Central memory CD8-positive, alpha-beta T cell (primary cell): ENCODE data around the gene XAGE3.
A peak's percentile ranks its signal among the peaks of the same experiment; 100 is the strongest.
"Not testable (repeated sequence)": the region's sequence is repeated elsewhere in the genome, so short reads cannot be mapped to it uniquely, and the experiment has no call there.

Experiments used
- ATAC-seq: fragments of 150-1000 bp; cut with Tn5 transposase; replicated peaks from 2 replicates; pipeline ENCODE4 v1.10.0; 2022; ENCODE audit warnings: mild to moderate bottlenecking, moderate FRiP score, moderate number of reproducible peaks; ENCODE audit not compliant: poor library complexity, severe bottlenecking; ENCODE audit errors: extremely low read depth
- DNase-seq, 2 donors: peaks; one replicate each; pipeline ENCODE4 v3.0.0; 2021; ENCODE audit warnings: low spot score in 2 of 2
- H3K27ac Mint-ChIP-seq: one replicate; pipeline ENCODE4 v1.8.0; 2022; ENCODE audit warnings: low read depth, mild to moderate bottlenecking, moderate library complexity, mixed read lengths
- H3K27me3 Mint-ChIP-seq: one replicate; pipeline ENCODE4 v1.8.0; 2022; ENCODE audit warnings: mixed read lengths
- H3K36me3 Mint-ChIP-seq: one replicate; pipeline ENCODE4 v1.8.0; 2022; ENCODE audit warnings: mild to moderate bottlenecking, moderate library complexity, mixed read lengths; ENCODE audit not compliant: insufficient read depth
- H3K4me1 Mint-ChIP-seq: one replicate; pipeline ENCODE4 v1.8.0; 2022; ENCODE audit warnings: mixed read lengths
- H3K4me3 Mint-ChIP-seq: one replicate; pipeline ENCODE4 v1.8.0; 2022; ENCODE audit warnings: mild to moderate bottlenecking, moderate library complexity, mixed read lengths
- H3K9me3 Mint-ChIP-seq: one replicate; pipeline ENCODE4 v1.8.0; 2022; ENCODE audit warnings: mixed read lengths

The XAGE3 gene

GRCh38 chrX:52876386-52876785 lies 8.5 kb upstream of the XAGE3 start:
- peaks cover 12% of the 10 kb centered on the region for H3K27me3 Mint-ChIP-seq

GRCh38 chrX:52875436-52875835 lies 7.6 kb upstream of the XAGE3 start:
- H3K4me3 Mint-ChIP-seq, DNase-seq, H3K36me3 Mint-ChIP-seq, H3K9me3 Mint-ChIP-seq, H3K27ac Mint-ChIP-seq, H3K4me1 Mint-ChIP-seq, ATAC-seq: not testable (repeated sequence)
- H3K27me3 Mint-ChIP-seq = peaks cover 12% of the 10 kb centered on the region

More at GRCh38 chrX:52876386-52876785, 8.5 kb upstream of the XAGE3 start:
- not testable (repeated sequence) for H3K27ac Mint-ChIP-seq, DNase-seq, H3K36me3 Mint-ChIP-seq, H3K4me1 Mint-ChIP-seq, H3K4me3 Mint-ChIP-seq, H3K9me3 Mint-ChIP-seq, ATAC-seq

GRCh38 chrX:52874661-52875060 lies 6.8 kb upstream of the XAGE3 start:
- Mint-ChIP-seq H3K9me3 (no peaks in the 10 kb centered on the region), H3K4me3 (no peak overlapping the region), H3K27me3 (peaks cover 12% of the 10 kb centered on the region), H3K27ac (no peak overlapping the region), H3K36me3 (peaks cover 2% of the 10 kb centered on the region), H3K4me1 (no peaks in the 10 kb centered on the region)
- DNase-seq (no peak), ATAC-seq (no peak)

- H3K4me1 Mint-ChIP-seq, ATAC-seq, H3K36me3 Mint-ChIP-seq, H3K4me3 Mint-ChIP-seq, H3K9me3 Mint-ChIP-seq, DNase-seq: not testable (repeated sequence)
- Mint-ChIP-seq H3K27ac (peak overlapping the region; percentile 46), H3K27me3 (peaks cover 12% of the 10 kb centered on the region)
These were observed 5.9 kb upstream of the XAGE3 start for GRCh38 chrX:52873825-52874224.

- H3K27ac Mint-ChIP-seq = no peak overlapping the region
- H3K9me3 Mint-ChIP-seq = no peaks in the 10 kb centered on the region
- ATAC-seq (no peak), DNase-seq (no peak)
- peaks cover 2% of the 10 kb centered on the region for H3K36me3 Mint-ChIP-seq
- H3K4me3 Mint-ChIP-seq = no peak overlapping the region
- H3K4me1 Mint-ChIP-seq = no peaks in the 10 kb centered on the region
- H3K27me3 Mint-ChIP-seq = peaks cover 12% of the 10 kb centered on the region
These were observed 2.2 kb upstream of the XAGE3 start for GRCh38 chrX:52870046-52870445.

GRCh38 chrX:52865343-52865998 lies 2.4 kb downstream of the XAGE3 start:
- Mint-ChIP-seq H3K4me1 (no peaks in the 10 kb centered on the region), H3K27me3 (no peaks in the 10 kb centered on the region), H3K4me3 (no peak overlapping the region), H3K27ac (no peak overlapping the region), H3K9me3 (no peaks in the 10 kb centered on the region), H3K36me3 (no peaks in the 10 kb centered on the region)
- DNase-seq (no peak), ATAC-seq (no peak)

- H3K4me3 Mint-ChIP-seq, ATAC-seq, H3K9me3 Mint-ChIP-seq, H3K36me3 Mint-ChIP-seq, H3K4me1 Mint-ChIP-seq, DNase-seq, H3K27ac Mint-ChIP-seq: not testable (repeated sequence)
- H3K27me3 Mint-ChIP-seq = peaks cover 17% of the 10 kb centered on the region
These were observed 10.8 kb downstream of the XAGE3 start for GRCh38 chrX:52856991-52857525.

GRCh38 chrX:52852110-52852860 lies 15.6 kb downstream of the XAGE3 start:
- DNase-seq (no peak), ATAC-seq (no peak)
- Mint-ChIP-seq H3K9me3 (no peaks in the 10 kb centered on the region), H3K36me3 (no peaks in the 10 kb centered on the region), H3K4me1 (no peaks in the 10 kb centered on the region), H3K4me3 (no peak overlapping the region), H3K27ac (no peak overlapping the region), H3K27me3 (peaks cover 40% of the 10 kb centered on the region)

- peaks cover 27% of the 10 kb centered on the region for H3K27me3 Mint-ChIP-seq
- H3K9me3 Mint-ChIP-seq, H3K36me3 Mint-ChIP-seq, H3K4me3 Mint-ChIP-seq, DNase-seq, ATAC-seq, H3K4me1 Mint-ChIP-seq, H3K27ac Mint-ChIP-seq: not testable (repeated sequence)
These were observed 24.3 kb downstream of the XAGE3 start for GRCh38 chrX:52843619-52844018.

GRCh38 chrX:52839137-52839536 lies 28.7 kb downstream of the XAGE3 start:
- Mint-ChIP-seq H3K4me1 (no peaks in the 10 kb centered on the region), H3K36me3 (no peaks in the 10 kb centered on the region), H3K27me3 (no peaks in the 10 kb centered on the region), H3K27ac (no peak overlapping the region), H3K4me3 (no peak overlapping the region), H3K9me3 (no peaks in the 10 kb centered on the region)
- DNase-seq = no peak
- ATAC-seq = no peak

- ATAC-seq (no peak), DNase-seq (no peak)
- H3K27me3 Mint-ChIP-seq = peaks cover 9% of the 10 kb centered on the region
- no peaks in the 10 kb centered on the region for H3K36me3 Mint-ChIP-seq
- no peaks in the 10 kb centered on the region for H3K4me1 Mint-ChIP-seq
- H3K9me3 Mint-ChIP-seq = no peaks in the 10 kb centered on the region
- no peak overlapping the region for H3K27ac Mint-ChIP-seq
- no peak overlapping the region for H3K4me3 Mint-ChIP-seq
These were observed 37.3 kb downstream of the XAGE3 start for GRCh38 chrX:52830551-52830950.

- DNase-seq (no peak), ATAC-seq (no peak)
- Mint-ChIP-seq H3K4me1 (no peaks in the 10 kb centered on the region), H3K4me3 (no peak overlapping the region), H3K27me3 (no peaks in the 10 kb centered on the region), H3K36me3 (no peaks in the 10 kb centered on the region), H3K9me3 (no peaks in the 10 kb centered on the region), H3K27ac (no peak overlapping the region)
These were observed 43.3 kb downstream of the XAGE3 start for GRCh38 chrX:52824608-52825007.
